GM21423 (cell line): Measurements from ENCODE around the gene MAP7.
A peak's percentile ranks its signal among the peaks of the same experiment; 100 is the strongest.

ENCODE experiments used
- ATAC-seq: cut with Tn5 transposase; IDR thresholded peaks from one replicate; pipeline ENCODE4 v1.9.1; 2021; ENCODE audit warnings: mild to moderate bottlenecking, moderate library complexity; ENCODE audit not compliant: unreplicated experiment

MAP7 gene

DNA sequence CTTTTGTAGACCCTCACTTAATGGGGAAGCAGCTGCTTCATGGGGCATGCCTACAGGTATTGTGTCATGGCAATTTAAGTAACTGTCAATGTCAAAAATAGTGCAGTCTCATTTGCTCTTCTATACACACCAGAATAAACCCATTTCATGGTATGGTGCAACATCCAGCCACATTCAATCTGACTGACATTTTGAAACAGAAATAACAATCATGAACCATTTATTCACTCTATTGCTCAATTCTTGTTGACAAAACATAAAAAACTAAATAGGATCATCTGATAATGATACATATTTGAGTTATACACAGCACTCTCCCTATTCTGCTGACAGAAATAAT, 122.9 kb downstream of the MAP7 start:
- ATAC-seq, result no peak

DNA sequence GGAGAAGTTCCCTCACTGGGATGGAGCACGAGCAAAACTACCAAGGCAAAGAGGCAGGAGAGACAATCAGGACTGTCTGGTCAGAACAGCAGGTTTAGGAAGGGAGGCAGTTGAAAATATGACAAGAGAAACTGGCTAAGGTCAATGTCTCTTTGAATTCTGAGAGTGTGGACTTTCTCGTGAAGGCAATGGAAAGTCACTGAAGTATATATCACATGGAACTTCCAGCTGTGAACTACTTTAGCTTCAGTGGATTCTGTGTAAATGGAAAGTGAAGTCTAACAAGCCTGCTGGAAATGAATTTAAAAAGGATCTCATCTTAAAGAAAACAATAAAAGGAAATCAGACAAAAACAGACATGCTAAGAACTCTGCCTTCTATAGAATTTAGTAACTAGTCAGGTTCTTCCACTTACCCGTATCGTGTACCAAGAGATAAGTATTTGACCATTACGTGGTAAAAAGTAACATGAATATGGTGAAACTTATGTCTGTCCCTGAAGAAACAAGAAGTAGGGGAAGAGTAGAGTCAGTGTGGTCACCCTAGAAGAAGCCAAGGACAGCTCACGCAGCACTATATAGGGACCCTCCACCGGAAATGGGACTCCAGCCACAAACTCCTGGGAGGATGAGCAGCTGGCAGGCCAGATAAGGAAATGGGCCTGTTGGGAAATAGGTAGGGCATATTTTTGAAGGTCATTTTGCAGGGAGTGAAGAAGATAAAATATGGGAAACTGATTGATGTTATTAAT, 123.4 kb downstream of the MAP7 start:
- no peak for ATAC-seq

DNA sequence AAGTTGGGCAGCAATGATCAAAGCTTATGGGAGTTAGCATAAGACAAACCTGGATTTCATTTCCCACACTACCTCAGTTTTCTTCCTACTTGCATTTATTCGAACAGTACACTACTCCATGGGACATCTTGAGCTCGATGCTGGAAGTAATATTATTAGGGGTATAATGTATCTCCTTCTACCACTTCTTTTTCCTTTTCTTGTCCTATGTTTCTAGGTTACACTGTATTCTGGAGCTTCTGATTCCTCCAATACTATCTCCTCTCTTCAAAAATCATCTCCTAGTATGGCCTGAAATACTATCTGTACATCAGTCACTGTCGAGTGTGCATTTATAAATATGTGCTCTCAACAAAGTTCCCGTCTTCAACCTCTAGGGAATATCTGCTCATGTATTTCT, 124.4 kb downstream of the MAP7 start:
- no peak for ATAC-seq

DNA sequence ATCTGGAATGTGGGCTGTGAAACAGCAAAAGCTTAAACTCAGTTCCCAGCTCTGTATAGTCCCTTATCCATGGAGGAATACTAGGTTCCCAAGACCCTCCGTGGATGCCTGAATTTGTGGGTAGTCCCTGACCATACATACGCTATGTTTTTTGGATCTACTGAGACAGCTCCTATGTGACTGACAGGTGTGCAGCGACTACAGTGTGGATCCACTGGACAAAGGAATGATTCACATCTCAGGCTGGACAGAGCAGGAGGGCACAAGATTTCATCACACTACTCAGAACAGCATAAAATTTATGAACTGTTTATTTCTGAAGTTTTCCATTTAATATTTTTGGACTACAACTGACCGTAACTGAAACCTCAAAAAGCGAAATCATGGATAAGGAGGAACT, 125.3 kb downstream of the MAP7 start:
- no peak for ATAC-seq

DNA sequence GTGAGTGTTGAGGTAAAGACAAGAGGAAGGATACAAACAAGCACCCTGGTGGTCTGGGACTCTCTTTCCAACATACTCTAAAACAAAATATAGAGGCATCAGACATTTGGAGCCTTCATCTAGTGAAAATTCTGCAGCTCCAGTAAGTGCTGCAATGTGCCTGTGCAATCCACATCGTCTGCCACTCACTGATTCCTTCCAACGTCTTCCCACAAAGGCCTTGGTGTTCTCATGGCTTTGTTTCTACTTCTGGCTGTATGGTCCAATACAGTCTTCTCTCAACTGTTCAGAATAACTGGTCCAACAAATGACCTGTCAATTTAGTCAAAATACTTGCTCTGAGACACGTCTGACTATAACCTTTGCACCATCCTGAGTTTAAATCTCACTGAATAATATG, 125.8 kb downstream of the MAP7 start:
- no peak for ATAC-seq

DNA sequence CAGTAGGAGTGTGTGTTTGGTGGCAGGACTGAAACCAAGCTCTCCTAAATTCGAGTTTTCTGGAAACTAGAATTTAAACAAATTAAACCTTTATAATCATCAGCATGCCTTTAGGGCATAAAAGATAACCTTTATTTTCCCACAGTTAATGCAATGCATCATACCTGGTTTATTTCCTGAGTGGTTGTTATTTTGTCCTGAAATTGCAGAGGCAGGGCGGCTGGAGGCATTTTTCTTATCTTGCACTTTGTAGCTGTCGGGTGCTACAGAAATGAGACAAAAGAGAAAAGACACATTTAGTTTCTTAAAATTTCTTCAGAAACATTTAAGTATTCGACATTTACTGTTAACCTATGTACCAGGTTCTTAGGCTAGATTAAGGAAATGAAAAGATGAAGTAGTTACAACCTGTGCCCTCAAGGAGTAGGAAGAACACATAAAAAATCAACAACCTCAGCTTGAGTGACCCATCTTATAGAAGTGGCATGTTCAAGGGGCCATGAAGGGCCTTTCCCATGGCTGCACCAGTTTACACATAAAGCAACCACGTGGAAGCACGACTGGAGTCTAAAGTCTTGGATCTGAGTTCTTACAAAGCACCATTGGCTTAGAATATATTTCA, 128.6 kb downstream of the MAP7 start:
- no peak for ATAC-seq

DNA sequence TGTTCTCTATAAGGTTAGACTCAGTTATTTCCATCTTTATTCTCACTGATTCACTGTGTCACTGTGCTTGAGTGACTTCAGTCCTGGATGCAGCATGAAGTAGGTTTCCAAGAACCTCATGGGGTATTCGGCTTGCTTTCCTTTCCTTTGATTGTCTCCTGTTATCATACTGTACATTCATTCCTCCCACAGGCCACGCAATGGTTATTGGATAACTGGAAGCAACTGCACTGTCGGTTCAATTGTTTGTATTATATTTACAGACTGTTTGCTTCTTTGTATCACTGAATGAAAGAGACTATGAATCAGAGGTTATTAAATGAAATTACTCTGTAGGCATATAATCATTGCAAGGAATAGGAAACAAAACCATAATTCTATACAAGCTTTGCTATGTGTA, 129.4 kb downstream of the MAP7 start:
- no peak for ATAC-seq

DNA sequence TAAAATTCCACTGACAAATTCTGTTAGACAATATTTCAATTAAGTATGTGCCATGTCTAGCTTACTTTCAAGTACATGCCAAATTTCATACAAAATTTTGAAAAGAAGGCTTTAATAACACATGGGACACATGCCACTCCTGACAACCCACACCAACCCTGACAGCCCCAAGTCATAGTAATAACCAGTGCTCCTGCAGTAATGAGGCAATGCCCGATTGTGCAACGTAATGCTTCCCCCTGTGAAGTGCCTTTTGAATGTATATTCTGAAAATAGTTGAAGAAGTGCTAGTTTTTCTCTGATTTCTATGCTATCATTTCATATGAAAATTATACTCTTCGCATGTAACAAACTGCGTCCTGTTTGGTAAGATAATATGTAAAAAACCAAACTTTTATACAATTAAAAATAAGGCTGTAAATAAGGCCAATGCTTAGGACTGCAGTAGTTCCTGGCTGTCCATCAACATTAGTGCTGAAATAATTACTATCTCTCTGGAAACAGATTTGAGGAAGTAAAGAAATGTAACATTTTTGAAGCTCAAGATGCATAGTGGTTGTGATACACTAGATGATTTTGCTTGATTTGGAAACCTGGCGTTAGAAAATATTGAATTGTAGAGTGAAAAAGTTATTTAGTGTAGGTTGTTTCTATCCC, 134.7 kb downstream of the MAP7 start:
- no peak for ATAC-seq

DNA sequence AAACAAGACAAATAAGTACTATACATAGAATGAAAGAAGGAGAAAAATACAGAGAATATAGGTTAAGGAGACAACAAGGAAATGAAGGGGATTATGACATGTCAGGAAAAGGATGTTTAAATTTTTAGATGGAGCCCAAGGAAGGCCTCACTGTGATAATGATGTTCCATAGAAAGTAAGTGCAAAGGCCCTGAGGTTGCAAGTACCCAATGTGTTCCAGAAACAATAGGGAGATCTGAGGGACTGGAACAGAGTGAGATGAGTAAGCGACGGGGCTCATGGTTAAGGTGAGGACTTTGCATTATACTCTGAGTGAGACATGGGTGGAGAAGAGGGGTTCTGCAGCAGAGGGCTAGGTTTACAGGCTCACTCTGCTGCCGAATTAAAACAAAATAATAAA, 137.8 kb downstream of the MAP7 start:
- ATAC-seq, result no peak

DNA sequence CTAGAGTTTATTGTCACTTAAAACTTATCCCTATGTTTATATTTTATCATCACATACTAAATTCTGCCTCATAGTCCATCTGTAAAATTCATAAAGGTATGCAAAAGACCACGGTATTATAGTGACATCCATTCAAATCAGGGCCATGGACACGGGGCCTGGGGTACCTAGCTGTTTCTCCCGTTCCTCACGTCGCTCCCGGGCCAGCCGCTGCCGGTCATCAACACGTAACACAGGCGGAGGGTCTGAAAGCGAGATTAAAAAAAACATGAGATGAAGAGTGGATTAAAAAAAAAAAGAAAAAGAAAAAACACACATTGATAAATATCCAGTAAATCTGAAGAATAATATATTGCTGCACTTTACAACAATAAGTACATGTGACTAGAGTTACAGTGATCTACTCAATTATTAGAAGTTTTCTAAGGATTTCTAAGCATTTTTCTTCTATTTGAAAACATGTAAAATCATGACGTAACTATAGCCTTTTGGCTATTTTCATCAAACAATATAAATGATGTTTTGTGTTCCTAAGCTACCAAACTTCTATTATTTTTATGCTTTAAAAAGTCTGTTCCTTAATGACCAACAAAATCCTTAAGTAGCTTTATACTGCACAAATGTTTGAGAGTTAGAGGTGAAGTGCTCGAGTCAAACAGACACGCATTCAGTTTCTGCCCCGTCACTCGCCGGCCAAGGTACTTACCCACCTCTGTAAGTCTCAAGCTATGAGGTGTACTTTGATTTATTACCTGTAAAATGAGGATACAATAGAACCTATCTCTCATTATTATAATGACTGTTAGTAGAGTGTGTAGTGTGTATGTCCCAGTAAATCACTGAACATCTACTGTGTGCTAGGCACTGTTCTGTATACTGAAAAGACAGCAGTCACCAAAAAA, 138.5 kb downstream of the MAP7 start:
- ATAC-seq, result no peak

DNA sequence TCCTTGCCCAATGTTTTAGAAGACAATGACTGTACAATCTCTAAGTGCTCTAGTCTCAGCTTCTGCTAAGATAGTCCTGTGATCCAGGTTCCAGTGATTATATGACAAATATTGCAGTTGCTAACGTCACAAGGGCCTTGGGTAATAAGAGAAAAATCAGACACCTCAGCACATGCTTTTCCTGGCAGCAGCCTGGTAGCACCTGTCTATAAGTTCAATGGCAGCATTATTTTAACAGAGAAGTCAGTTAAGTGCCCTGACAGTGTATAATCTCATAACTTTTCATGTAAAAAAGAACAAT, 139.2 kb downstream of the MAP7 start:
- ATAC-seq, result no peak

DNA sequence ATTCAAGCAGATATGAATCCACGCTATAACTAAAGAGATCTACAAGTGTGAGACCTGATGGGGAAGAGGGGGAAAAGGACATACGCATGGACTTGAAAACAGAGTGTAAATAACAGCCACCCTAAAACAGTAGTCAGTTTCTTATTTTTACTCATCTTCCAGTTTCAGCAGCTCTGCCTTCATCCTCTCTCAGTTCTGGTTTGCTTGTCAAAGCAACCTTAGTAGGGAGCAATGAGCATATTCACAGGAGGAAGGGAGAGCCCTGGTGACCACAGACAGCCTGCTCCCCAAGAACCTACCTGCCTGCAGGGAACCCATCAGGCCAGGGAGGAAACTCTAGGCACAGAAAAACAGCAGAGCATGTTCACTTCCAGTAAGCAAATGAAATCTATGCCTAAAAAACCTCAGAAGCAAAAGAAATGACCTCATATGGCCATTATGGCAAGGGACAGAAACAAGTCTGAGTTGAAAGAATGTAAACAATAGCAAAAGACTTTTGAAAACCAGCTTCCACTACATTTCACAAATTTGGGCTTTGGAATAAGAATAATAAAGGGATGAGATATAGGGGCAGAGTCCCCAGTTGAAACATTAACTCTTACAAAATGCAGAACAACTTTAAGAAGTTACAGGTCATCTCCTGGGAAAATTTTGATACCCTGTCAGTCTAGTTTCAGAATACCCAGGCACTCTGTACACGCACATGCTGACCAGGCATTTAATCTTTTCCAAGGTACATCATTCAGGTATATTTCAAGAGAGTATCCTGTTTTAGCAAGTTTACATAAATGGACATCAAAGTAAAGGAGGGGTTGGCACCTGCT, 139.8 kb downstream of the MAP7 start:
- peak; percentile 60 for ATAC-seq

DNA sequence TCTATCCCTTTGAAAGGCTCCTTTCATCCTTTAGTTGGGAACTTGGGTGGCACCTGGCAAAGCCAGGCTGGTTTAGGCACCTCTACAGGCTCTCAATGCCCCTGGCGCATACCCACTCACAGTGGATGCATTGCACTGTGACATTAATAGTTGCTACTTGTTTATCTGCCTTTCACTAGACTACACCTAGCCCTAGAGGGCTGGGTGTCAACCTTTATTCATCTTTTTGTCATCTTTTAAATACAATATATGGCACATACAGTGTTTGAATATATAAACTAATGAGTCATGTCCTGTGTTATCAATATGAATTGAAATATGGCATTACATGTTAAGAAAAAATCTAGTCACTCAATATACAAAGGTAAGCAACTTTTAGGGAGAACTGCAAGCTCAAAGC, 140.6 kb downstream of the MAP7 start:
- no peak for ATAC-seq

DNA sequence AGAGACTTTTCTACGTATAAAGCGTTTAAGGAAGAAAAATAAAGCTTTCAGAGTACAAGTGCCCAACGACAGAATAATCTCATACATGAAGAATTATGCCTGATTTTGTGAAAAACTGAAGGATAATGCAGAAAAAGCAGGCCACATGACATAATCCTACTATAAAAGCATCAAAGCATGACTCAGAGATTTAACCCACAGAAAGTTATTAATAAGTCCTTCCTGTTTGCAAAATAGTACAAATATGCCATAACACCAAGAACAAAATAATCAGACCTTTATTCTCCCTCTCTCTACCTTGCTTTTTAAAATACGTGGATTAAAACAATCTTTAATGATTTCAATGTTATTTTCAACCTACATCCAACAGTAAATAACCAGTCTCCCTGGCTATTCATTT, 142.0 kb downstream of the MAP7 start:
- no peak for ATAC-seq

DNA sequence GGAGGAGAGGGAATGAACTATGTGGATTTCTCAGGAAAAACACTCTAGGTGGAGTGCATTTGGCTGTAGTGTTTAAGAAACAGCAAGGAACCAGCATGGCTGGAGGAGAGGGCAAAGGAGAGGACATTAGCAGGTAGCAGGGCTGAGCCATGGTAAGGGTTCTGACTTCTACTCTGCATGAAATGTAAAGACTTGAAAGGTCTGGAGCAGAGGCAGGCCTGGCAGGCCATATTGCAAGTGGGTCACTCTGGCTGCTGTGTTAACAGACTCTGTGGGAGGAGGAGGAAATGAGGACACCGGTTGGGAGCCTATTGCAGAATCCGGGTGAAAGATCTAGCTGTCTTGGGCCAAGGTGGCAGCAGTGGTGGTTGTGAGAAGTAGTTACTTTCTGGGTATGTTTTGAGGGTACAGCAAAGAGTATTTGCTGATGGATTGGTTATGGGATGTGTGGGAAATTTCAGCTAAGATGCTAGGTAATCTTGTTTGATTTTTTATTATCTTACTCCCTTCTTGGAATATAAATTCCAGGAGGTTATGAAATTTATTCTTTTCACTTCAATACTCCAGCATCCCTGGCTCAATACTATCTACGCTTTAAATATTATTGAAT, 144.7 kb downstream of the MAP7 start:
- no peak for ATAC-seq

DNA sequence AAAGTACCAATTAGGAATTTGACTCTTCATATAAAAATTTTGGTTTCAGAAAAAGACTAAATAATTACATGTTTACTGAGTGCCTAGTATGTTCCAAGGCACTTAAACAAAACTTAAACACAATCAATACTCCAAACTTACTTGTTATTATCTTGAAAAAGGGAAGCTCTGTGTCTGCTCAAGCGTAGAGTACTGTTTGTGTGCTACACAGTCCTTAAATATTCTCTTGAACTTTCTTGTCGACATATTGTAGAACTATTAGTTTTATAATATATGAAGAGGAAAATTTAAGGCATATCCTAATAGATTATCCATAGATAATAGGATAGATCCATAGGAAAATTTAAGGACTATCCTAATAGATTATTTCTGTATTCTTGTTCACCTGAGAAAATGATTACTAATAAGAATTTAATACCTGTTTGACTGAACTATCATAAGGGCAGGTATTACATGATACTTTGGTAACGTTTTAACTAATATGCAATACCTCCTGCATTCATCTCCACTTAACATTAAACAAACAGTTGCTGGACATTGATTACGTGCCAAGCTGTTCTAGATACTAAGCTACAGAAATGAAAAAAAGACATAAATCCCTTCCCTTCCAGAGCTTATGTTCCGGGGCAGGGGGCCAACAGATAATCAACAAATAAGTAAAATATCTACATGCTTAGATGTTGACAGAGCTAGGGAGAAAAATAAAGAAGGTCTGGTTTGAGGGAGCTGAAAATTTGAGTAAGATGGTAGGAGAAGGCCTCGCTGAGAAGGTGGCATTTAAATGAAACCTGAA, 145.4 kb downstream of the MAP7 start:
- ATAC-seq, result no peak

DNA sequence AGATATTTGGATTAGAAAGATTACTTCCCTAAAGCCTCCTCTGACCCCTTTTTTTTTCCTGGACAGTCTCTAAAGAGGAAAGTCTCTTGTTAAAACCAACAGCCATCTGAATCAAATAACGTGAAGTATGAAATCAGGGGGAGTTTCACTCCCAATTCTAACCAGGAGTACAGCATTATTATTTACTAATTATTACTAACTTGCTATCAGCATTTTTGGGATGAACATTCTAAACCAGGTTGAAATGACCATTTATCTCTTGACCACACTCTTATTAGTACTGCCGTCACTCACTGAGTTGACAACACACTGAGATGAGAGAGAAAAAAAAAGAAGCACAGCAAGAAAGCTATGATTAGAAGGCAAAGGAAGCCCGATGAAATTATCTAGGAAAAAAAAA, 146.2 kb downstream of the MAP7 start:
- ATAC-seq, result no peak

DNA sequence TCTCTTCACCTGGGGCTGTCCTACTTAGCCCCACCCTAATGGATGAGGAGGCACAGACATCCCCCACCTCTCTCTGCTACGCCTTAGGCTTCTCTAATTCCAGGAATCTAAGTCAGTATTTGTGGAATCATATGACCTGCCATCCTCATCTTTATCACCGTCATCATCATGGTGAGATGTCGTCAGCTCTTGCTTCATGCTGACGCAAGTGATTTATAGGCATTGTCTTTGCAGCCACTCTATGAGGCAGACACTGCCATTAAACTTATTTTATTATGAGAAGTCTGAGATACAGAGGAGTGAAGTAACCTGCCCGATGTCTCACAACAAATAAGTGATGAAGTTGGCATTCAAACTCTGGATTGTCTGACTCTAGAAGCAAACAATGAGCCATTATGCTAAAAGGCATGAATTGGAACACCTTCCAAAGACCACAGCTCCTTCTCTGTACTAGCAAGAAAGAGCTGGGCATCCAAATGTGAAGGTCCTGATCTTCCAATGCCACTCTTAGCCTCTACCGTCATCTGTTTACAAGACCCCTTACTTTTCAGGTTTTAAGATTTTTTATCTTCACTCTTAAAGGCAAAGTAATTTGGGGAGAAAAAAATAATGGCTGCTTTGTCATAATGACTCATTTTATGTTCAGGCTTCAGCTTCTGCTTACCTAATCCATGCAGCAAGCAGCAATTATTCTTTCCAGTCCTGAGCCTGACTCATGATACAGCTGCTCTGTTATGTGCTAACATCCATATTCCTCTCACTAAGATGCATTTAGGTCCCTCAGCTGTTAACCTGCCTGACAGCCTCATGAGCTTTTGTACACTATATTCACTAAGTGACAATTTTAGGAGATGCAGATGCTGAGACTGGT, 146.9 kb downstream of the MAP7 start:
- no peak for ATAC-seq

DNA sequence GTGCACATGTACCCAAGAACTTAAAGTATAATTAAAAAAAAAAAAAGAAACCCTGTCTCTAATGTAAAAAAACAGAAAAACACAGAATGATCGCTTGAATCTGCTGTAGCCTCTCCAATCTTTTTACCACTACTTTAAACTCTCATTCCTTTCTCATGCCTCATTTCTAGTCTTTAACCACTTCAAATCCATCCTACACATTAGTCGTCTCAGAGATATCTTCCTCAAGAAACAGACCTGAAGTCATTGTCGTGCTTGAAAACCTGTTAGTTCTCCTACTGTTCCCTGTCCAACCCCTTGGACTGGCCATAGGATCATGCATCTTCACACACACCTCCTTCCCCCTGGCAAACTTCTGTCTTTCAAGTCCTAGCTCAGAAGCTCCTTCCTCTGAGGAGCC, 148.5 kb downstream of the MAP7 start:
- ATAC-seq, result no peak
